ENCODE measurements around the gene OOSP4A. TPM values are rescaled to one million over a fixed set of nuclear protein-coding genes. Genes with fewer than 3 reads are reported as not detected.

The OOSP4A gene
- total RNA-seq, 1 experiment from 2014 or later = not detected

- intact Hi-C loops (cut with micrococcal nuclease) = no loop called here
- DNase-seq (peak; percentile 61), ATAC-seq (no peak)
- TF ChIP-seq EZH2 (IDR thresholded peaks at IDR 0.05; ENCODE audit: low read length, unreplicated experiment) (no peak), CTCF (conservative IDR thresholded peaks at IDR 0.05; ENCODE audit: low read depth, low read length) (no peak)
- CTCF ChIA-PET = no interaction called here
- Histone ChIP-seq H3K79me2 (ENCODE audit: low read length) (no peaks in the 10 kb centered on the region), H3K4me3 (ENCODE audit: low read length) (peak overlapping the region; percentile 25; the same call in 1 of the 2 replicates), H2AFZ (ENCODE audit: low read length) (peak overlapping the region; percentile 61), H3K4me1 (ENCODE audit: insufficient read depth, low read length) (peaks cover 13% of the 10 kb centered on the region), H3K4me2 (ENCODE audit: low read length) (peak overlapping the region; percentile 64), H3K36me3 (ENCODE audit: low read depth, low read length) (no peaks in the 10 kb centered on the region), H3K27ac (ENCODE audit: low read length) (peak overlapping the region; percentile 9; the same call in 1 of the 2 replicates), H3K27me3 (ENCODE audit: low read length) (no peaks in the 10 kb centered on the region), H4K20me1 (ENCODE audit: low read length) (no peaks in the 10 kb centered on the region), H3K9me2 (replicated peaks; ENCODE audit: low read length) (no peaks in the 10 kb centered on the region), H3K9me3 (ENCODE audit: low read length) (no peaks in the 10 kb centered on the region), H3K9ac (ENCODE audit: low read length) (no peak overlapping the region), H3F3A (ENCODE audit: low read length, unreplicated experiment) (no peaks in the 10 kb centered on the region)
- POLR2A ChIA-PET (ENCODE audit: unreplicated experiment) = no interaction called here
- BruUV-seq (replicated peaks) = no TSS peak
Observed at GRCh38 chr11:59997800-59998199, 34.0 kb downstream of the OOSP4A start.

- TF ChIP-seq EZH2 (IDR thresholded peaks at IDR 0.05; ENCODE audit: low read length, unreplicated experiment) (no peak), CTCF (conservative IDR thresholded peaks at IDR 0.05; ENCODE audit: low read depth, low read length) (no peak), EZH2phosphoT487 (IDR thresholded peaks at IDR 0.05; ENCODE audit: borderline replicate concordance, low read length) (no peak)
- BruUV-seq (replicated peaks) = no TSS peak
- no peak for ATAC-seq
Observed at GRCh38 chr11:59999691-60000090, 35.9 kb downstream of the OOSP4A start.

GRCh38 chr11:60003729-60004128, 39.9 kb downstream of the OOSP4A start:
- Histone ChIP-seq H3K27ac (ENCODE audit: low read length) (no peak overlapping the region), H3K9ac (ENCODE audit: low read length) (no peak overlapping the region), H3K4me2 (ENCODE audit: low read length) (no peak overlapping the region), H3K4me3 (ENCODE audit: low read length) (no peak overlapping the region), H4K20me1 (ENCODE audit: low read length) (no peaks in the 10 kb centered on the region), H3K79me2 (ENCODE audit: low read length) (no peaks in the 10 kb centered on the region), H3K36me3 (ENCODE audit: low read depth, low read length) (no peaks in the 10 kb centered on the region), H3K27me3 (ENCODE audit: low read length) (no peaks in the 10 kb centered on the region), H3K9me3 (ENCODE audit: low read length) (no peaks in the 10 kb centered on the region), H3K9me2 (replicated peaks; ENCODE audit: low read length) (no peaks in the 10 kb centered on the region), H2AFZ (ENCODE audit: low read length) (peak overlapping the region; percentile 52), H3F3A (ENCODE audit: low read length, unreplicated experiment) (no peaks in the 10 kb centered on the region), H3K4me1 (ENCODE audit: insufficient read depth, low read length) (peaks cover 9% of the 10 kb centered on the region)
- ATAC-seq (no peak), DNase-seq (no peak)
- POLR2A ChIA-PET (ENCODE audit: unreplicated experiment) = no interaction called here
- BruUV-seq (replicated peaks) = no TSS peak
- CTCF ChIA-PET = interaction anchor here (0.6 kb wide), 1 partner anchor 897 kb away, joined by 3 read pairs; no protein-coding TSS in a partner anchor
- intact Hi-C loops (cut with micrococcal nuclease) = no loop called here
- TF ChIP-seq CTCF (conservative IDR thresholded peaks at IDR 0.05; ENCODE audit: low read depth, low read length) = no peak
- TF ChIP-seq EZH2phosphoT487 (IDR thresholded peaks at IDR 0.05; ENCODE audit: borderline replicate concordance, low read length) = no peak
- TF ChIP-seq EZH2 (IDR thresholded peaks at IDR 0.05; ENCODE audit: low read length, unreplicated experiment) = no peak

More at GRCh38 chr11:59999691-60000090, 35.9 kb downstream of the OOSP4A start:
- Histone ChIP-seq H3K4me1 (ENCODE audit: insufficient read depth, low read length) (peaks cover 13% of the 10 kb centered on the region), H3K27ac (ENCODE audit: low read length) (no peak overlapping the region), H3K79me2 (ENCODE audit: low read length) (no peaks in the 10 kb centered on the region), H3K9ac (ENCODE audit: low read length) (no peak overlapping the region), H3K4me3 (ENCODE audit: low read length) (no peak overlapping the region), H3F3A (ENCODE audit: low read length, unreplicated experiment) (no peaks in the 10 kb centered on the region), H3K27me3 (ENCODE audit: low read length) (no peaks in the 10 kb centered on the region), H3K9me3 (ENCODE audit: low read length) (no peaks in the 10 kb centered on the region), H2AFZ (ENCODE audit: low read length) (peak overlapping the region; percentile 16; the same call in 1 of the 2 replicates), H3K4me2 (ENCODE audit: low read length) (no peak overlapping the region), H3K36me3 (ENCODE audit: low read depth, low read length) (no peaks in the 10 kb centered on the region), H4K20me1 (ENCODE audit: low read length) (no peaks in the 10 kb centered on the region), H3K9me2 (replicated peaks; ENCODE audit: low read length) (no peaks in the 10 kb centered on the region)
- ChIA-PET CTCF (no interaction called here), POLR2A (ENCODE audit: unreplicated experiment) (no interaction called here)
- DNase-seq = no peak
- intact Hi-C loops (cut with micrococcal nuclease) = no loop called here

Measured in PC-3 (cell line).